ENCODE results near the gene SLFNL1. TPM values are rescaled to one million over a fixed set of nuclear protein-coding genes. Genes with fewer than 3 reads are reported as not detected.

Gene SLFNL1
- polyA plus RNA-seq, 2 of the 4 experiments (the other 2 are of a cell fraction), result 0.01 to 0.03 TPM

GRCh38 chr1:41003640-41004220 is 17.8 kb downstream of the SLFNL1 start (continued):
- TF ChIP-seq ZC3H11A (IDR thresholded peaks at IDR 0.05) (no peak), POLR2A (IDR thresholded peaks at IDR 0.05; ENCODE audit: low read length) (no peak), RAD21 (conservative IDR thresholded peaks at IDR 0.05 in 1 of 2, IDR thresholded peaks at IDR 0.05 in 1 of 2) (peak; percentile 49 to 55), HOXB5 (CRISPR knock-in tag; IDR thresholded peaks at IDR 0.05) (no peak), RNF2 (IDR thresholded peaks at IDR 0.05; ENCODE audit: borderline replicate concordance, low read depth) (no peak), PHF8 (IDR thresholded peaks at IDR 0.05; ENCODE audit: borderline replicate concordance, low read depth) (no peak), BHLHE40 (IDR thresholded peaks at IDR 0.05; ENCODE audit: low read depth, low read length) (peak; percentile 67; the same call in 1 of the 2 replicates), ZFP36 (IDR thresholded peaks at IDR 0.05; ENCODE audit: borderline replicate concordance, partially characterized antibody) (no peak), ESRRA (IDR thresholded peaks at IDR 0.05; ENCODE audit: borderline replicate concordance, low read length) (no peak), RARB (CRISPR knock-in tag; IDR thresholded peaks at IDR 0.05) (no peak), RCOR1 (IDR thresholded peaks at IDR 0.05; ENCODE audit: low read depth, low read length) (no peak)

GRCh38 chr1:41003127-41003639 is 18.3 kb downstream of the SLFNL1 start:
- WGBS (ENCODE audit: missing lambda C conversion rate), result 70% methylated on average over 8 of the region's 9 CpGs
- FAIRE-seq (no peak), ATAC-seq (peak; percentile 8 to 19; a peak in 3 of 6 replicates), DNase-seq (ENCODE audit: low read depth in 1 of 2, low spot score in 1 of 2) (no peak)
- H3K4me3 ChIP-seq, result no peak overlapping the region
- peak overlapping the region; percentile 24 for H3K4me2 ChIP-seq
- H3K27ac ChIP-seq, result peak overlapping the region; percentile 32 to 74; a peak in 5 of 6 replicates
- CTCF ChIA-PET, result interaction anchor here (0.6 to 2.6 kb wide), 17 partner anchors 8 to 199 kb away, joined by 3 to 12 read pairs (median 6); partner anchors contain the start of genes CITED4, CTPS1 and SLFNL1
- POLR2A ChIA-PET, result interaction anchor here (1.0 to 1.8 kb wide), 5 partner anchors 17 to 141 kb away, joined by 3 to 16 read pairs (median 7); partner anchors contain the start of genes CITED4 and CTPS1
- TF ChIP-seq MAFK (IDR thresholded peaks at IDR 0.05; ENCODE audit: partially characterized antibody) (no peak), POLR2AphosphoS2 (conservative IDR thresholded peaks at IDR 0.05; ENCODE audit: low read length) (0 out of 2 replicates have a peak, but pooled peaks have one; percentile 61), NR3C1 (IDR thresholded peaks at IDR 0.05) (no peak)
- peaks cover 87% of the 10 kb centered on the region for H3K4me1 ChIP-seq
- no peaks in the 10 kb centered on the region for H3K9me3 ChIP-seq

- FAIRE-seq, result no peak
- CTCF ChIA-PET, result interaction anchor here (0.6 to 0.7 kb wide), 2 partner anchors 25 to 159 kb away, joined by 3 read pairs; no protein-coding TSS in a partner anchor
- H3K4me1 ChIP-seq, result peaks cover 85% of the 10 kb centered on the region
These were observed 22.9 kb downstream of the SLFNL1 start for GRCh38 chr1:40998668-40999067.

More at GRCh38 chr1:40998668-40999067, 22.9 kb downstream of the SLFNL1 start:
- no peak for ATAC-seq
- Histone ChIP-seq H3K9me3 (no peaks in the 10 kb centered on the region), H3K27ac (no peak overlapping the region), H3K4me3 (no peak overlapping the region), H3K4me2 (no peak overlapping the region; the same call in 2 of the 3 replicates)
- 89% methylated on average over 4 of the region's 4 CpGs for WGBS (ENCODE audit: missing lambda C conversion rate)
- DNase-seq (ENCODE audit: low read depth in 1 of 2, low spot score in 1 of 2), result no peak
- TF ChIP-seq TFCP2L1 (CRISPR knock-in tag; IDR thresholded peaks at IDR 0.05) (no peak), HDAC2 (IDR thresholded peaks at IDR 0.05) (no peak), HMGXB4 (CRISPR knock-in tag; IDR thresholded peaks at IDR 0.05; ENCODE audit: borderline replicate concordance) (no peak), CHD4 (IDR thresholded peaks at IDR 0.05; ENCODE audit: borderline replicate concordance) (no peak), HOXB13 (CRISPR knock-in tag; IDR thresholded peaks at IDR 0.05; ENCODE audit: low read depth) (no peak), MAFK (IDR thresholded peaks at IDR 0.05; ENCODE audit: partially characterized antibody) (no peak), FOXS1 (CRISPR knock-in tag; IDR thresholded peaks at IDR 0.05) (no peak), E2F6 (IDR thresholded peaks at IDR 0.05; ENCODE audit: borderline replicate concordance, low read depth) (no peak), PBX3 (IDR thresholded peaks at IDR 0.05) (no peak), CHD2 (IDR thresholded peaks at IDR 0.05; ENCODE audit: low read length, partially characterized antibody) (no peak), ESRRA (IDR thresholded peaks at IDR 0.05; ENCODE audit: borderline replicate concordance, low read length) (no peak), BHLHE40 (IDR thresholded peaks at IDR 0.05; ENCODE audit: low read depth, low read length) (no peak), POLR2AphosphoS2 (conservative IDR thresholded peaks at IDR 0.05; ENCODE audit: low read length) (no peak), CTCF (IDR thresholded peaks at IDR 0.05) (no peak)
- POLR2A ChIA-PET, result interaction anchor here (1.0 kb wide), 1 partner anchor 19 kb away, joined by 8 read pairs; the partner anchor contains the start of gene CTPS1
